NK-92 (cell line): ENCODE measurements around the gene HAND1.

Experiments used
- DNase-seq: peaks from one replicate; lab custom pipeline; 2025; ENCODE audit not compliant: unreplicated experiment; lab: John Stamatoyannopoulos, UW

HAND1 gene

GRCh38 chr5:154461531-154461930, 16.5 kb downstream of the HAND1 start:
- no peak for DNase-seq

- no peak for DNase-seq
Measured at GRCh38 chr5:154460172-154460571, 17.9 kb downstream of the HAND1 start.

- DNase-seq: no peak
Measured at GRCh38 chr5:154459015-154459414, 19.0 kb downstream of the HAND1 start.

- no peak for DNase-seq
Measured at GRCh38 chr5:154456540-154456939, 21.5 kb downstream of the HAND1 start.

GRCh38 chr5:154455585-154455984, 22.4 kb downstream of the HAND1 start:
- no peak for DNase-seq

- no peak for DNase-seq
Measured at GRCh38 chr5:154451957-154452356, 26.1 kb downstream of the HAND1 start.

- no peak for DNase-seq
Measured at GRCh38 chr5:154449786-154450185, 28.2 kb downstream of the HAND1 start.

- DNase-seq: no peak
Measured at GRCh38 chr5:154447089-154447725, 30.8 kb downstream of the HAND1 start.

GRCh38 chr5:154446195-154447088, 31.6 kb downstream of the HAND1 start:
- no peak for DNase-seq

GRCh38 chr5:154445422-154446194, 32.4 kb downstream of the HAND1 start, which contains the start of gene SAP30L:
Gene SAP30L (plus strand): TSS chr5:154445997. CDS start chr5:154446605, 608 bp downstream.
- peak; percentile 49 for DNase-seq

GRCh38 chr5:154444556-154445421, 33.2 kb downstream of the HAND1 start:
- no peak for DNase-seq

GRCh38 chr5:154442801-154443200, 35.2 kb downstream of the HAND1 start:
- DNase-seq: no peak

- DNase-seq: no peak
Measured at GRCh38 chr5:154440540-154440939, 37.5 kb downstream of the HAND1 start.

GRCh38 chr5:154437281-154437965, 40.6 kb downstream of the HAND1 start:
- no peak for DNase-seq

GRCh38 chr5:154435226-154435625, 42.8 kb downstream of the HAND1 start:
- no peak for DNase-seq

- no peak for DNase-seq
Measured at GRCh38 chr5:154430961-154431630, 46.9 kb downstream of the HAND1 start.

- DNase-seq: no peak
Measured at GRCh38 chr5:154430466-154430865, 47.6 kb downstream of the HAND1 start.

- no peak for DNase-seq
Measured at GRCh38 chr5:154429341-154429740, 48.7 kb downstream of the HAND1 start.

- no peak for DNase-seq
Measured at GRCh38 chr5:154428208-154428607, 49.8 kb downstream of the HAND1 start.
